HG02763 (cell line): ENCODE measurements around the gene GGCX.
"Not testable (repeated sequence)": the region's sequence is repeated elsewhere in the genome, so short reads cannot be mapped to it uniquely, and the experiment has no call there.

ENCODE experiments used
- ATAC-seq: cut with Tn5 transposase; IDR thresholded peaks from one replicate; pipeline ENCODE4 v1.9.1; 2021; ENCODE audit warnings: mild to moderate bottlenecking, moderate library complexity; ENCODE audit not compliant: unreplicated experiment

Gene GGCX

DNA sequence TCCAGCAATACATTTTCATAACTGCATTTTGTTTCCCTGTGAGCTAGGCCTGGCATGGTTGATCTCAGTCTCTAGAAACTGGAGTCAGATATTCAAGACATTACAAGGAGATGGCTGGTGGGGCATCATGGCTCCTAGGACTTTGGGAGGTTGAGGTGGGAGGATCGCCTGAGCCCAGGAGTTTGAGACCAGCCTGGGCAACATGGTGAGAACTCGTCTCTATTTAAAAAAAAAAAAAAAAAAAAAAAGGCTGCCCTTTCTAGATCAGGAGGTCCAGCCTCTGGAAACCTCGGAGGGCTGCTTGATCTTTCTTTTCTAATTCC lies 15.7 kb upstream of the GGCX start:
- ATAC-seq = no peak

DNA sequence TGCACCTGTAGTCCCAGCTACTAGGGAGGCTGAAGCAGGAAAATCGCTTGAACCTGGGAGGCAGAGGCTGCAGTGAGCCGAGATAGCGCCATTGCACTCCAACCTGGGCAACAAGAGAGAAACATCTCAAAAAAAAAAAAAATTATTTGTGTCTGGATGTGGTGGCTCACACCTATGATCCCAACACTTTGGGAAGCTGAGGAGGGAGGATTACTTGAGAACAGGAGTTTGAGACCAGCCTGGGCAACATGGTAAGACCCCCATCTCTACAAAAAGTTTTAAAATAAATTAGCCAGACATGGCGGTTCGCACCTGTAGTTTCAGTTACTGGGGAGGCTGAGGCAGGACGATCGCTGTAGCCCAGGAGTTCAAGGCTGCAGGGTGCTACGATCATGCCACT lies 14.4 kb upstream of the GGCX start:
- ATAC-seq = no peak

DNA sequence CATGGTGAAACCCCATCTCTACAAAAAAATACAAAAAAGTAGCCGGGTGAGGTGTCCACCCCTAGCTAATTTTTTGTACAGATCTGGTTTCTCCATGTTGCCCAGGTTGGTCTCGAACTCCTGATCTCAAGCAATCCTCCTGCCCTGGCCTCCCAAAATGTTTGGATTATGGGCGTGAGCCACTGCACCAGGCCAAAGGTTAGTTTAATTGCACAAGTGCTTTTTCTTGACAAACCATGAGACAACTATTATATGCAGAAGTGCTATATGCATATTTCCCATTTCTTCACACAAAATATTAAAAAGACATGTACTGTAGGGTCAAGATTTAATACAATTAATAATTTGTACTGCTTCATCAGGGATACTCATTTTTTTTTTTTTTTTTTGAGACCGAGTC lies 5.0 kb upstream of the GGCX start:
- no peak for ATAC-seq

DNA sequence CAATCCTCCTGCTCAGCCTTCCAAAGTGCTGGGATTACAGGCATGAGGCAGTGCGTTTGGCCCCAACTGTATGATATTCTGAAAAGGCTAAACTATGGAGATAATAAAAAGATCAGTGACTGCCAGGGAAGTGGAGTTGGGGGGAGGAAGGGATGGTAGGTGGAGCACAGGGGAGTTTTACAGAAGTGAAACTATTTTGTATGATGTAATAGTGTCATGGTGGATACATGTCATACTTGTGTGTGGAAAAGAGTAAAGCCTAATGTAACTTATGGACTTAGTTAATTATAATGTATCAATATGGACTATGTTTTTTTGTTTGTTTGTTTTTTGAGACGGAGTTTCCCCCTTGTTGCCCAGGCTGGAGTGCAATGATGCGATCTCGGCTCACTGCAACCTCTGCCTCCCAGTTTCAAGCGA lies 2.9 kb upstream of the GGCX start:
- no peak for ATAC-seq

DNA sequence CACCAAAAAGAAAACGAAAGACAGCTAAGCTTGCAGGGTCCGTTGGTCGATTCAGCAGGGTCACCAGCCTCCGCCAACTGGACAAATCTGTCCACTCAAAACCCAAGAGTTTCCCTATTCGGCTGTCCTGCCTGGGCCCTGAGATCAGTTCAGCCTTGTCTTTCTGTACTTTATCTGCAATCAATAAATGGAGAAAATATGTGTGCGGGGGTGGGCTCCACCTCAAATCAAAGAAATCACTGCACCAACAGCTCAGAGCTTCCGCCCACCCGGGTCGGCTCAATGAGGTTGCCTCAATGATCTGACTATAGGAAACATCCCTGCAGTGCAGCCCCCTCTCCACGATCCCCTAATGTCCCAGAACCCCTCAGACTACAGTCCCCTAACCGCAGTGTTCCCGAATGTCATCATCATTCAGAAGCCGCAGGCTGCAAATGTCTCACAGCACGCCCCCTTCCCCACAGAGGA lies 447 bp downstream of the GGCX start:
- ATAC-seq = peak; percentile 8

DNA sequence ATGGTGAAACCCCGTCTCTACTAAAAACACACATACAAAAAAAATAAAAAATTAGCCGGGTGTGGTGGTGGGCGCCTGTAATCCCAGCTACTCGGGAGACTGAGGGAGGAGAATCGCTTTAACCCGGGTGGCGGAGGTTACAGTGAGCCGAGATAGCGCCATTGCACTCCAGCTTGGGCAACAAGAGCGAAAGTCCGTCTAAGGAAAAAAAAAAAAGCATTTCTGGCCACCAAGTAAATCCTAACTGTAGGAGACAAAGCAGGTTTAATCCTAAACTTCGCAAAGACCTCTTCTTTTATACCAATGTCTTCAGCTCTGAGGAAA lies 928 bp downstream of the GGCX start:
- not testable (repeated sequence) for ATAC-seq

DNA sequence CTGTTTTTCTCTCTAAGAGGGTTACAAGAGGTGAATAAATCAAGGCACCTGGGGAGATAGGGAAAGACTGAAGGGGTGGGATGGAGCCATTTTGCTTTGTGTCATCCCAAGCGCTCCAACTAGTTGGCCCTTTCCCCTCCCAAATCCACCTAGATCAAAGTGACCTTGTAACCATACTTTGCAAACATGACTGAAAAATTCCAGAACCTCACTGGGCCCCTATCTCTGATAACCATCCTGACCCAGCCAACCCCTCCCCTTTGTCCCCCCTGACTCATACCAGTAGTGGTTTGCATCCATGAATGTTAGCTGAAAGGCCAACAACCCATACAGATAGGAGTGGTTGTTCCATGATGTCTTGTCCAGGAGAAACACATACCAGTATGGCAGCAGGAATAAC lies 3.1 kb downstream of the GGCX start:
- ATAC-seq = no peak

DNA sequence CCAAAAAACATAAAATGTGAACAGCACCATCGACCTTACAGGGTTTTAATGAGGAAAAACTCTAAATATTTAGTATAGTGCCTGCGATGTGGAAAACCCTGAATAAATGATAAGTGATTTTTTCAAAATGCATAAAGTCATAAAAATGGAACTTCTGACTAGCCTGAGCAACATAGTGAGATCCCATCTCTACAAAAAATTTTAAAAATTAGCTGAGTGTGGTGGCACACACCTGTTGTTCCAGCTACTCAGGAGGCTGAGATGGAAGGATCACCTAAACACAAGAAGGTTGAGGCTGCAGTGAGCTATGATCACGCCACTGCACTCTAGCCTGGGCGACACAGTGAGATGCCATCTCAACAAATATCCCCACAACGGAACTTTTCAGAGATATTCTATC lies 4.2 kb downstream of the GGCX start:
- ATAC-seq = no peak

DNA sequence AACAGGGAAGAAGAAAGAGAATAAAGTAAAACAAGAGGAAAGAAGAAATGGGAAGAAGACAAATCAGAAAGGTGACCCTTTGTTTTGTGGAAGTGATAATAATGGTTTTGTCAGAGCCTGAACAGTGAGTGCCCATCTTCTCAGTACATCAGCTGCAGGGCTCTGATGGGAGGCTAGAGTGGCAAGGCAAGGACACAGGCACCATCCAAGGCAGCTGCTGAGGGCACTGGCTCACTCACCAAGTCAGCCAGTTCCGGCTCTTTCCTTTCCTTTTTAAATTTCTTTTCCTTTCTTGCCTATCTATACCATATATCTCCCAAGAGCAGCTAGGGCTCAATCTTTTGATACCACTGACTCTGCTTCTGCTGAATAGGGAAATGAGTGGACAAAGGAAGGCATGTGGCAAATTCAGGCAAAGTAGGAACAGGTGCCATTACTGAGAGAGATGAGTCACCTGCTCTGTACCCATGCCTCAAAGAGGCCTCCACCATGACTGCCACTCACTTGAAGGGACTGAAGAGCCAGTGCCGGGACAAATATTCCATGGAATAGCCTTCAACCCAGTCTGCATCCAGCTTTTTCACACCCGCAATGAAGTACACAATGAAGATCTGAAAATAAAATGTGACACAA lies 6.2 kb downstream of the GGCX start:
- ATAC-seq = no peak

DNA sequence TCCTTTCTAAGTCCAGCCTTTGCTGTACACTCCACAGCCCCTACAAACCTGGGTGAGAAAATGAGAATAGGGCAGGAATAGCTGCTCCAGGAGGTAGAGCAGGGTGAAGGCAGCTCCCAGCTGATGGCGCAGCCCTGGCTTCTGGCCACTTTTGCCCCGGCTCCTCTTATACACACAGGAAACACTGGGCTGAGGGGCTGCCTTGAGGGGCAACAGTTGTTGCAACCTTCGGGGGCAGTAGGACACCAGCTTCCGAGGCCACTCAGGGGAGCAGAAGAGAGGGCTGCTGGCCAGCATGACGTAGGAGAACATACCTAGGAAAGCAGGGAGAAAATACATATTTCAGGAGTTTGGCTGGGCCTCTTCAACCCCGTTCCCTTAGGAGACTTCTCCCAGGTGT lies 8.1 kb downstream of the GGCX start:
- no peak for ATAC-seq

DNA sequence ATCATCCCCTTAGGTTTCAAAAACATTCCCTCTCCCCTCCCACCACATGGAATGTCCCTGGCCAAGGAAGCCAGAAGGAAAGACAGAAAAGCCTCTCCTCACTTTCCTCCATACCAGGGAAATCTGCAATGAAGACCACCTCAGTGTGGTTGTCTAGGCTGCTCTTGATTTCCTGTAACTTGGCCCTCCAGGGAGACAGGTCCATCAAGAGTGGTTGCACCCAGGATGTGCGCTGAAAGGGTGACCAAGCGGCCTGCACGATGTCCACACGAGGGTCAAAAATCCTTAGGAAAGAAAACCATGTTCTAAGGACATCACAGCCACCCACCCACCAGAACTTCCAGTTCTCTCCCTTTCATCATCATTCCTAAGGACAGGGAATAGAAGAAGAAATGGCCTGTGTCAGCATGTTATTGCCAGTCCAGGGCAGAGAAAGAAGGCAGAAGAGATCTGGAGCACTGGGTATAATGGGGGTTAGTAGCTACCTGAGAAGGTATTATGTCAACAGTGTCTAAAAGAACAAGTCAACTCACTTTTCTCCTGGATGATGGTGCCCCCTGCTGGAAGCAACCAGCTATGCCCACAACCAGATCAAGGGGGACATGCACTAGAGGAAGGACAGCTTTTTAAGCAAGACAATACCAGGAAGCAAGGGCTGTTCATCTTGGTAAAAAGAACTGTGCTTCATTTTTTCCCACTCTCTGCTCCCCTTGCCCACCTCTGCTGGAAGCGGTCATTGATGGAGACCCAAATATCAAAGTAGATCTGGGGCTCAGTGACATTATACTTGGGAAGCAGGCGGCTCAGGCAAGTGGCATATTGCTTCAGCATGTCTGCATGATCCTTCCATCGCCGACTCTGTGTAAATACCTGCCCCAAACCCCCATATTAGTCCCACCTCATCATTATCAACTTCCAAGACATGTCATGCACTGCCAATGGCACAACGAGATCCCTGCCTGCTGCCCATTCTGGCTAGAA lies 9.3 kb downstream of the GGCX start:
- peak; percentile 68 for ATAC-seq

DNA sequence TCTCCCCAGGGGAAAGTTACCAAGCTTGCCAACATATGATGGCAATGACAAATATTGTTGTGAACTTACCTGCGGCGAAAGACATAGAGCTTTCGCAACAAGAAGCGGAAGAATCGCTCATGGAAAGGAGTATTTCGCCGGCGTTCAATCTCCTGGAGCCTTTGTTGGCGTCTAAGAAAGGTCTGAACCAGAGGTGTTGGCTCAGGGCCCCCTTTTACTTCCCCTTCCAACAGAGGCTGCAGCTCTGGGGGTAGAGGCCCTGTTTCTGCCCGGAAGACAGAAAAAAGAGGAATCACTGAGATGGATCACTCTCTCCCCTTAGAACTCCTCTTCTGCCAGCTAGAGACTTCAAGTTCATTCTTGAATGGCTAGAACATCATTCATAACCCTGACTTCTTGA lies 10.8 kb downstream of the GGCX start:
- ATAC-seq = no peak

DNA sequence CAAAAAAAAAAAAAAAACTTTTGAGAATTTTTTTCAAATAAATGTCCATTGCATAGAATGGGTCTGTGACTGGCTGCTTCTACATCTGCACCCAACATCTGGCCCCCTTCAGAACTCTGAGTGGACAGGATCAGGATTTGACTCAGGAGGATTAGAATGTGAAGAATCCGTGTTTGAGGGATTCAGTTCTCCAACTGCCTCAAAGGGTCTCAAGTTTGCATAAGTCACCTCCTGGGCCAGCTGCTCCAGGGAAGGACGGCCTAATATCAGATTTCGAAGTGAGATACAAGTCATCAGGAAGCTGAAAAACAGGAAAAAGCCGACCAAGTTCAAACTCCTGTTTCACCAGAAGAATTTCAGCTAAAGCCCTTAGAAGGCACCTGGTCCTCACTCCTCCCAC lies 11.5 kb downstream of the GGCX start:
- no peak for ATAC-seq

DNA sequence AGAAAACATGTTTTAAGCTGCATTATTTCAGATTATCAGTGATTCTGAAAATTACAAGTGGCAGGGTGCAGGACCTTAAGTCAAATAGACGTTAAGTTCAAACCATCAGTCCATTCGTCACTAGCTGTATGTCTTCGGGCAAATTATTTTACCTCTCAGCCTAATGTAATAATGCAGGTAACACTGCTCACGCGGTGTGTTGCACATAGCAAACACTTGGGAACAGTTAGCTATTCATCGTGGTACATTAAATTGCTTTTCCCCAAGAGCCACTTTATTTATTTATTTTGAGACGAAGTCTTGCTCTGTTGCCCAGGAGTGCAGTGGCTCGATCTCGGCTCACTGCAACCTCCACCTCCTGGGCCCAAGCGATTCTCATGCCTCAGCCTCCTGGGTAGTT lies 12.2 kb downstream of the GGCX start:
- ATAC-seq = no peak

DNA sequence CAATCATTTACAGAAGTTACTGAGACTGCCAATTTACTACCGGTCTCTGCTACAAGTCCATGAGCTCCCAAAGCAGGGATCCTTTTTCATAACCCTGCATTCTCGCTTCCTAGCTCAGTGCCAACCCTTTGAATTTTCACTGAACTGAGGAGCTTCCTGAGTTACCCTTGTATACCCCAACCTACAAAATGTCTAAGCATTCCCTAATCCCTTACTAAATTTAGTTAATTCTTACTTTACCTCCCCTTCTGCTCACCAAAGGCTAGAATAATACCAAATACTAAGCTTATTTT lies 12.7 kb downstream of the GGCX start:
- ATAC-seq = no peak

DNA sequence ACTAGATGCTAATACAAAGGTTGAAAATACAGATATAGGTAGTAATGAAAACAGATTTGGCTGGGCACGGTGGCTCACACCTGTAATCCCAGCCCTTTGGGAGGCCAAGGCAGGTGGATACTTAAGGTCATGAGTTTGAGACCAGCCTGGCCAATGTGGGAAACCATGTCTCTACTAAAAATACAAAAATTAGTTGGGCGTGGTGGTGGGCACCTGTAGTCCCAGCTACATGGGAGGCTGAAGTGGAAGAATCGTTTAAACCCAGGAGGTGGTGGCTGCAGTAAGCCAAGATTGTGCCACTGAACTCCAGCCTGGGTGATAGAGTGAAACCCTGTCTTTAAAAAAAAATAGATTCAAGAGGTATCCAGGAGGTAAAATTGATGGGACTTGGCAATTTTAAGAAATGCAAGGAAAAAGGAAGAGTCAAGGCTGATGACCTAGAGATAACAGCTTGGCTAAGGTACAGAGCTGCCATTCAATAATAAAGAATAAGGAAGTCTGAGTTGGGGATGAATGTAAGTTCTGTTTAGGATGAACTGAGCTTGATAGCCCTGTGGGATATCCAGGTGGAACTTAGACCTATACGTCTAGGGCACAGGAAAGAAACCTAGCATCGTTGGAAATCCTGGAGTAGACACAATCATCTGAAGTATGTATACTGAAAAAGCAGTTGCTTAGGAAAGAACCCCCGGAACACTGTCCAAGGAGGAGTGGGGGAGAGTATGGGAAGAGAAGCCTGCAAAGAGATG lies 13.3 kb downstream of the GGCX start:
- ATAC-seq = no peak

DNA sequence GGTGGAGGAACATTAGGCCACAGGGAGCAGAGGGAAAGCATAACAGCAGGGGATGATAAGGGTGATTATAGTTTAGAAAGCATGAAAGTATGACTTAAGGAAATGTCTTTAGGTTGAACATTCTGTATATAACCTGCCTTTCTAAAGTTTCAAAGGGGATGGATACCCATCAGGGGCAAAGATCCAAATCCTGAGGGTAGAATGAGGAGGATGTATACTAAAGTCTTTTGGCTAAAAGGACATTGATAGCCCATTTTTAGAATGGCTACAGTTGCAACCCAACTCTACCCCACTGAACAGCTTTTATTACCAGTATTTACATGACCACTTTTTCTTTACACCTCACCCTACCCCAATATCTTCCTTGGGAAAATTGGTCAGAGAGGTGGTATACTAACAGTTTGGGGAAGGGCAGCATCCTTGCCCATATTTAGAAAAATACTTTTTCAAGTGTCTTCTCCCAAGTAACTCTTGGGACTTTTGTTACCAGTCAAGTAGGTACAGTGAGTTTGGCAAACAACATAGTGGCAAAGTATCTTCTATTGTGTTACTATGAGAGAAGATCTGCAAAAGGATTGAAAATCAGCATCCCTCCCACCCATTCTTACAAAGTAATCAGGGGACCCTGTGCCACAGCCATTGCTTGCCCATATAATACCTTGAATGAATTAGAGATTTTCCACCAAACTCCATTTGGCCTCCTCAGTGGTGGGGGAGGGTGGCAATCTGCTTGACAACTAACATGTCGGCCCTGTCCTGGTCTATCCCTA lies 14.0 kb downstream of the GGCX start:
- no peak for ATAC-seq

DNA sequence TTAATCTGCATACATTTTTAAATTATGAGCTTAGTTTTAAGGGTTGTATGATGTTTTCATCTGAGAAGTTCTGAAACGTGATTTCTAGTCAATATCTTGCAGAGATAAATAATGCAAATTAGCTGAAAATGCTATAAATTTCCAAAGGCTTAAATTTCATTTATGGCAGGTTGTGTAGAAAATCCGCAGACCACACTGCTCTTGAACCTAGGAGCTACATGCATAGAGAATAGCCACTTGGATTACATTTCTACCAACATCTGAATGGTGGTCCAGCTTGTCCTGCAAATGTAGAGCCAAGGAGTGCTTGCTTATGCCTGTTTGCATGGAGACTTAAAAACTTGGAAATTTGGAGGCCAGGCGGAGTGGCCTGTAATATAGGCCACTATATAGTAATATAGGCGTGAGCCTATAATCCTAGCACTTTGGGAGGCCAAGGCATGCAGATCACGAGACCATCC lies 15.5 kb downstream of the GGCX start:
- no peak for ATAC-seq

DNA sequence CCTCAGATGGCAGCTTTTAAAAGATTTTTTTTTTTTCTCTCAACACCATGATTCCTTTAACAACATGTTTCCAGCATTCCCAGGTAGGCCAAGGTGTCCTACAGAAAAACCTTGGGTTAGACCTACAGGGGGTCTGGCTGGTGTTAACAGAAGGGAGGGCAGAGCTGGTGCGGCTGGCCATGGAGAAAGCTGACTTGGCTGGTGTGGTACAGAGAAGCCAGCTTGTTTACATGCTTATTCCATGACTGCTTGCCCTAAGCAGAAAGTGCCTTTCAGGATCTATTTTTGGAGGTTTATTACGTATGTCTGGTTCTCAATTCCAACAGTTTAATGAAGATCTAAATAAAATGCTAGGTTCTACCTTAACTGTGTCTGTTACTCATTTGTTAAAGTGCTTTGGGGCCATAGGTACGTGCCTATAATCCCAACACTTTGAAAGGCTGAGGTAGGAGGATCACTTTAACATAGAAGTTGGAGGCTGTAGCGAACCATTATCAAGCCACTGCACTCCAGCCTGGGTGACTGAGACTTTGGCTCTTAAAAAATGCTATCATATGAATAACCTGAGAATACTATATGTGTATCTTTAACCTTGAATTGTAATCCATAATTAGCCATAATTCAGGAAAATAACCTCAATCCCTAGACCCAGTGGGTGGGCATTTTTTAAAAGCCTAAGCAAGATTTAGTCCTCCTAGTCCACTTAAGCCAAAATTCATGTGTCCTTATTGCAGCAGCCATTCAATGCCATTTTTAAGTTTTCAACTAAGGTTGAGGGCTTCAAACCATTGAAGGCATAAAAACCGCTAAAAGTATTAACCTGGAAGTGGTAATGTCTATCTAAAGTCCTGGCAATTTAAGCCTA lies 16.1 kb downstream of the GGCX start:
- not testable (repeated sequence) for ATAC-seq

DNA sequence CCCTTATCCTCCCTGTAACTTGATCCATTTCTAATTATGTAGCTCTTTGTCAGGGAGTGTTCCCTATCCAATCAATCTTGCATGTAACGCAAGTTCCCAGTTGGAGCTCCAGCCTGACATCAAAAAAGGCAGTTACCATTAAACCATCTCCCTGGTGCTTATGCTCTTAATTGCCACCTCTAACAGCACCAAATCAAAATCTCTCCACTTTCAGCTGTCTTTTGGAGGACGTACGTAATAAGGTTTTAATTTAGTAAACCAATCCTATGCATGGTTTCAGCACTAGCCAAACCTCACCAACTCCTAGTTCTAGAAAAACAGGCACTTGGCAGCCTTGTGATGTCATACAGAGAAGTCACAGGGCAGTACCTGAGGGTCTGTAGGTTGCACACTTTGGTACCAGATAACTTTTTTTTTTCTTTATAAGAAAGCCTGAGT lies 17.0 kb downstream of the GGCX start:
- not testable (repeated sequence) for ATAC-seq
